ENCODE measurements around the gene CTSK. TPM values are rescaled to one million over a fixed set of nuclear protein-coding genes. Genes with fewer than 3 reads are reported as not detected.
"Not testable (repeated sequence)": the region's sequence is repeated elsewhere in the genome, so short reads cannot be mapped to it uniquely, and the experiment has no call there.

Gene CTSK
- total RNA-seq, 1 donor from 2014 or later = 6.6 TPM

DNA sequence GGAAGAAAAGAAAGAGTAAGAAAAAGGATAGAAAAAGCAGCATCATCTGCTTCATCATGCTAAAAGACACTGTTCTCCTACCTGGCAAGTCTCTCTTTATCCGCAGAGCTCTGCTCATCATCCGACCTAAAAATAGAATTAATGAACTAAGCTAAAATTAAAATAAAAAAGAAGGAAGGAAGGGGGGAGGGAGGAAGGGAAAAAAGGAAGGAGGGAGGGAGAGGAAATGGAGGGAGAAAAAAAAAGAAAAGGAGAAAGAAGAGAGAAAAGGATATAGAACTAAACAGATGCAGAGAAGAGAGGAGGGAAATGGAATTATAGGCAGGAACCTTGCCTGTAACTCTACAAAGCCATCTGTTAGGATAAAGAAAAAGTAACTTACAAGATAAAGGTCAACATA lies 34.3 kb upstream of the CTSK start:
- peak overlapping the region; percentile 70 for H3K27ac Mint-ChIP-seq
- TF ChIP-seq, protein P1, sequence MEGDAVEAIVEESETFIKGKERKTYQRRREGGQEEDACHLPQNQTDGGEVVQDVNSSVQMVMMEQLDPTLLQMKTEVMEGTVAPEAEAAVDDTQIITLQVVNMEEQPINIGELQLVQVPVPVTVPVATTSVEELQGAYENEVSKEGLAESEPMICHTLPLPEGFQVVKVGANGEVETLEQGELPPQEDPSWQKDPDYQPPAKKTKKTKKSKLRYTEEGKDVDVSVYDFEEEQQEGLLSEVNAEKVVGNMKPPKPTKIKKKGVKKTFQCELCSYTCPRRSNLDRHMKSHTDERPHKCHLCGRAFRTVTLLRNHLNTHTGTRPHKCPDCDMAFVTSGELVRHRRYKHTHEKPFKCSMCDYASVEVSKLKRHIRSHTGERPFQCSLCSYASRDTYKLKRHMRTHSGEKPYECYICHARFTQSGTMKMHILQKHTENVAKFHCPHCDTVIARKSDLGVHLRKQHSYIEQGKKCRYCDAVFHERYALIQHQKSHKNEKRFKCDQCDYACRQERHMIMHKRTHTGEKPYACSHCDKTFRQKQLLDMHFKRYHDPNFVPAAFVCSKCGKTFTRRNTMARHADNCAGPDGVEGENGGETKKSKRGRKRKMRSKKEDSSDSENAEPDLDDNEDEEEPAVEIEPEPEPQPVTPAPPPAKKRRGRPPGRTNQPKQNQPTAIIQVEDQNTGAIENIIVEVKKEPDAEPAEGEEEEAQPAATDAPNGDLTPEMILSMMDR (IDR thresholded peaks at IDR 0.05; ENCODE audit: unreplicated experiment) = no peak
- peaks cover 16% of the 10 kb centered on the region for H3K4me1 Mint-ChIP-seq (ENCODE audit: low read depth)
- DNase-seq (ENCODE audit: low spot score, unreplicated experiment) = no peak
- no peaks in the 10 kb centered on the region for H3K9me3 Mint-ChIP-seq (ENCODE audit: low read depth)
- H3K27me3 Mint-ChIP-seq = no peaks in the 10 kb centered on the region
- H3K4me3 Mint-ChIP-seq (ENCODE audit: low read depth) = no peak overlapping the region
- H3K36me3 Mint-ChIP-seq (ENCODE audit: insufficient read depth) = peaks cover 13% of the 10 kb centered on the region

DNA sequence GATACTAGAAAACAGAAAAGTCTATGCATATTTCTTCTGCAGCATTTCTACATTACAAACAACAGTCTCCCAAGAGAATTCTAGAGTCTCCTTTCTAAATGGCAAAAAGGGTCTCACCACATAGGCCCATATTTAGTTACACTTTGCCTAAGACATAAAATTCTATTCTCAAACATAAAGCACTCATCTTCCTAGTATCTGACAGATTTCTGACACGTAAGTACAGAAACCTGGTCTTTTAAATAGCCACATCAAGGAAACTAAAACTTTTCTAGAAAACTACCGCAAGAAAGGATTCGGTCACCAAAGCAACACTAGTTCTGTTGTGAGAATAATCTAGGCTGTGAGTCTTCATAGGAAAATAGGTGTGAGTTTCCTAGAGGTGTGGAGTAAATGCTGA lies 33.6 kb upstream of the CTSK start:
- peaks cover 16% of the 10 kb centered on the region for H3K4me1 Mint-ChIP-seq (ENCODE audit: low read depth)
- H3K27me3 Mint-ChIP-seq = no peaks in the 10 kb centered on the region
- no peak for DNase-seq (ENCODE audit: low spot score, unreplicated experiment)
- H3K27ac Mint-ChIP-seq = peak overlapping the region; percentile 26
- H3K4me3 Mint-ChIP-seq (ENCODE audit: low read depth) = no peak overlapping the region
- H3K9me3 Mint-ChIP-seq (ENCODE audit: low read depth) = no peaks in the 10 kb centered on the region
- TF ChIP-seq, protein P1 (IDR thresholded peaks at IDR 0.05; ENCODE audit: unreplicated experiment) = no peak
- H3K36me3 Mint-ChIP-seq (ENCODE audit: insufficient read depth) = peaks cover 14% of the 10 kb centered on the region

DNA sequence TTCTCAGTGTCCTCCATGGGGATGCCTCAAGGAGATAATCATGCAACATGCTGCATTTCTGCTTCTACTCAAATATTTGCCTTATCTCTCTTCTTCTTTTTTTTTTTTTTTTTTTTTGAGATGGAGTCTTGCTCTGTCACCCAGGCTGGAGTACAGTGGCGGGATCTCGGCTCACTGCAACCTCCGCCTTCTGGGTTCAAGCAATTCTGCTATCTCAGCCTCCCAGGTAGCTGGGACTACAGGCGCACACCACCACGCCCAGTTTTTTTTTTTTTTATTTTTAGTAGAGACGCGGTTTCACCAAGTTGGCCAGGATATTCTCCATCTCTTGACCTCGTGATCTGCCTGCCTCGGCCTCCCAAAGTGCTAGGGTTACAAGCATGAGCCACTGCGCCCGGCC lies 32.8 kb upstream of the CTSK start:
- H3K9me3 Mint-ChIP-seq (ENCODE audit: low read depth); H3K27me3 Mint-ChIP-seq; H3K27ac Mint-ChIP-seq; H3K4me3 Mint-ChIP-seq (ENCODE audit: low read depth); DNase-seq (ENCODE audit: low spot score, unreplicated experiment): not testable (repeated sequence)
- H3K36me3 Mint-ChIP-seq (ENCODE audit: insufficient read depth) = peaks cover 14% of the 10 kb centered on the region
- peaks cover 18% of the 10 kb centered on the region for H3K4me1 Mint-ChIP-seq (ENCODE audit: low read depth)

DNA sequence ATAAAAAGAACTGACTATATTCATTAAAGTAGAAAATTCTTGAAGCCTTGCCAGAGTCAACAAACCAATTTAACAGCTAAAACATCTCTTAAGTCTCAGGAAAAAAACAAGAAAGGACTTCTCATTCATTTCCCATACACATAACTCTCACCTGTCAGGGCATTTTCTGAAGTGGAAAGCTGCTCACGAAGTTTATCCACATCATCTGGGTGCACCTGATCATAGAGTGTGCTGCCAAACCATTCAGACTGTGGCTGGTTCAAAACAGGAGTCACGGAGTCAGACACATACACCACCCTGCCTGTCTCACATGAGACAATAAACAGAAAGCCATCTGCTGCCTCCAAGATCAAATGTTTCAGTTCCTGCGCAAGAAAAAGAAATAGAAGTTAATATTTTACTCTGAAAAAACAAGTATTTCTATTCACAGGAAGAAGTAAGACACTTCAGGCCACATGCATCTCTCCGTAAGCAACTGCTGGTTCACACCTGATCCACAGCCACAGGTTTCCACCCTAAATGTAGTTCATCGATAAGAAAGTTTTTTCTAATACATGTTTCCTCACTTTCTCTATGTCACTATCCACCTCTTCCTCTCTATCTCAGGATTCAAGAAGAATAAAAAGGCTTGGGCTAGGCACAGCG lies 28.2 kb upstream of the CTSK start:
- no peak overlapping the region for H3K4me3 Mint-ChIP-seq (ENCODE audit: low read depth)
- peaks cover 28% of the 10 kb centered on the region for H3K36me3 Mint-ChIP-seq (ENCODE audit: insufficient read depth)
- H3K27ac Mint-ChIP-seq = peak overlapping the region; percentile 76
- peaks cover 2% of the 10 kb centered on the region for H3K4me1 Mint-ChIP-seq (ENCODE audit: low read depth)
- DNase-seq (ENCODE audit: low spot score, unreplicated experiment) = no peak
- H3K9me3 Mint-ChIP-seq (ENCODE audit: low read depth) = no peaks in the 10 kb centered on the region
- TF ChIP-seq, protein P1 (IDR thresholded peaks at IDR 0.05; ENCODE audit: unreplicated experiment) = no peak
- no peaks in the 10 kb centered on the region for H3K27me3 Mint-ChIP-seq

DNA sequence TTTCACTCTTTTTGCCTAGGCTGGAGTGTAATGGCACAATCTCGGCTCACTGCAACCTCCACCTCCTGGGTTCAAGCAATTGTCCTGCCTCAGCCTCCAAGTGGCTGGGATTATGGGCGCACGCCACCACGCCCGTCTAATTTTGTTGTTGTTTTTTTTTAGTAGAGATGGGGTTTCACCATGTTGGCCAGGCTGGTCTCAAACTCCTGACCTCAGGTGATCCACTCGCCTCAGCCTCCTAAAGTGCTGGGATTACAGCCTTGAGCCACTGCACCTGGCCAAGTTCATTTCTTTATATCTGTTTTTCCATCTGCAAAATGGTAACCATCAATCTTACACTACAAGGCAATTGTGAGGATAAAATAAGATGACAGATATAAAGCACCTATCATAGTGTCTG lies 25.9 kb upstream of the CTSK start:
- DNase-seq (ENCODE audit: low spot score, unreplicated experiment); H3K4me3 Mint-ChIP-seq (ENCODE audit: low read depth); H3K27me3 Mint-ChIP-seq; H3K27ac Mint-ChIP-seq; H3K9me3 Mint-ChIP-seq (ENCODE audit: low read depth); H3K4me1 Mint-ChIP-seq (ENCODE audit: low read depth): not testable (repeated sequence)
- peaks cover 35% of the 10 kb centered on the region for H3K36me3 Mint-ChIP-seq (ENCODE audit: insufficient read depth)

DNA sequence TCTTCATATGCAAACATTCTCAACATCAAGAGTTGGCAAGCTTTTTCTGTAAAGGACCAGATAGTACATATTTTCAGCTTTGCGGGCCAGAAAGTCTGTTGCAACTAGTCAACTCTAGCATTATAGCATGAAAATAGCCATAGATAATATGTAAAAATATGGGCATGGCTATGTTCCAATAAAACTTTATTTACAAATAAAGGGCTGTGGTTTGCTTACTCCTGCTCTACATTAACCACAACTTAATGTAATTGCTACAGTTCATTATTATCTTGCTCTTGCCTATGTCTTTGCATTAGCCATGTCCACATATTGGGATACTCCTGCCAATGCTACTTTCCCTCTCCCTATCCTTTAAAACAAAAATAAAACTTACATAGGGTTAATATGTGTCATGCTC lies 24.5 kb upstream of the CTSK start:
- Mint-ChIP-seq H3K9me3 (ENCODE audit: low read depth) (no peaks in the 10 kb centered on the region), H3K4me3 (ENCODE audit: low read depth) (no peak overlapping the region), H3K27ac (no peak overlapping the region), H3K4me1 (ENCODE audit: low read depth) (peaks cover 2% of the 10 kb centered on the region), H3K36me3 (ENCODE audit: insufficient read depth) (peaks cover 36% of the 10 kb centered on the region), H3K27me3 (no peaks in the 10 kb centered on the region)
- DNase-seq (ENCODE audit: low spot score, unreplicated experiment) = no peak
- TF ChIP-seq, protein P1 (IDR thresholded peaks at IDR 0.05; ENCODE audit: unreplicated experiment) = no peak

All from progenitor cell of endocrine pancreas (in vitro differentiated cells).